Measurements from ENCODE around the gene C5orf58. TPM values are rescaled to one million over a fixed set of nuclear protein-coding genes. Genes with fewer than 3 reads are reported as not detected.
A peak's percentile ranks its signal among the peaks of the same experiment; 100 is the strongest.

C5orf58 gene
- total RNA-seq, 4 donors from 2014 or later, result 0.79 TPM; not detected in 3

- peak overlapping the region; percentile 45 to 70 (median 54) for H3K27ac ChIP-seq
- H3K36me3 ChIP-seq, result no peaks in the 10 kb centered on the region
- H3K9me3 ChIP-seq, result no peaks in the 10 kb centered on the region
- no peak for TF ChIP-seq POLR2A (IDR thresholded peaks at IDR 0.05)
- TF ChIP-seq POLR2AphosphoS5 (IDR thresholded peaks at IDR 0.05), result no peak
- no peak for TF ChIP-seq EP300 (IDR thresholded peaks at IDR 0.05; ENCODE audit: low read depth)
- TF ChIP-seq, protein P1, sequence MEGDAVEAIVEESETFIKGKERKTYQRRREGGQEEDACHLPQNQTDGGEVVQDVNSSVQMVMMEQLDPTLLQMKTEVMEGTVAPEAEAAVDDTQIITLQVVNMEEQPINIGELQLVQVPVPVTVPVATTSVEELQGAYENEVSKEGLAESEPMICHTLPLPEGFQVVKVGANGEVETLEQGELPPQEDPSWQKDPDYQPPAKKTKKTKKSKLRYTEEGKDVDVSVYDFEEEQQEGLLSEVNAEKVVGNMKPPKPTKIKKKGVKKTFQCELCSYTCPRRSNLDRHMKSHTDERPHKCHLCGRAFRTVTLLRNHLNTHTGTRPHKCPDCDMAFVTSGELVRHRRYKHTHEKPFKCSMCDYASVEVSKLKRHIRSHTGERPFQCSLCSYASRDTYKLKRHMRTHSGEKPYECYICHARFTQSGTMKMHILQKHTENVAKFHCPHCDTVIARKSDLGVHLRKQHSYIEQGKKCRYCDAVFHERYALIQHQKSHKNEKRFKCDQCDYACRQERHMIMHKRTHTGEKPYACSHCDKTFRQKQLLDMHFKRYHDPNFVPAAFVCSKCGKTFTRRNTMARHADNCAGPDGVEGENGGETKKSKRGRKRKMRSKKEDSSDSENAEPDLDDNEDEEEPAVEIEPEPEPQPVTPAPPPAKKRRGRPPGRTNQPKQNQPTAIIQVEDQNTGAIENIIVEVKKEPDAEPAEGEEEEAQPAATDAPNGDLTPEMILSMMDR (IDR thresholded peaks at IDR 0.05), result no peak
- no peak overlapping the region for H3K4me3 ChIP-seq
- intact Hi-C loops (cut with DNase I; ENCODE audit: low total_unique reads), result no loop called here
- peak; percentile 70 for DNase-seq
- in situ Hi-C loops (cut with MboI; ENCODE audit: low pct_ligation_motif_present in 1 of 4, low pct_unique_long_range_greater_than_20kb in 1 of 4, low sequenced_read_pairs in 3 of 4), result no loop called here
- H3K4me1 ChIP-seq, result peaks cover 3 to 40% (median 16%) of the 10 kb centered on the region in 4 donors
- WGBS, 2 donors (ENCODE audit: low coverage in 1 of 2), result 62% methylated on average over 8 of the region's 9 CpGs; no CpG with 5 or more reads in 1 of the 2 donors
- no peaks in the 10 kb centered on the region for H3K27me3 ChIP-seq
Measured at GRCh38 chr5:170278611-170279458, 46.0 kb downstream of the C5orf58 start.

DNA sequence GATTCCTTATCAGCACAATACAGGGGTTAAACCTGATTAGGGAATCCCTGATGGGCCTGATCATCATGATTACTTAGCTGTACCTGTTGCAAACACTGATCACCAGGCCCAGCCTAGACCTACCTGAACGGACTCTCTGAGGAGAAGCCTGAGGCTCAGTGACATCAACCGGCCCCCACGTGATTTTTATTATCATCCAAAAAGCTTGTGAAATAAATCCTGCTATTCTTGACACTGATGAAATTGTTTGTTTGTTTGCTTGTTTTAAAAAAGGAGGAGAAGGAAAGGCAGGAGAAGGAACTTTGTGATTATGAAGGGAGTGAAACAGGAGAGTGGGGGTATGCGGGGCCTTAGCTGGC is 46.7 kb downstream of the C5orf58 start:
- 68 to 89% methylated on average over 1 to 4 of the region's 4 CpGs for WGBS, 2 donors (ENCODE audit: low coverage in 1 of 2)
- Histone ChIP-seq H3K27ac (peak overlapping the region; percentile 45 to 70 (median 54)), H3K4me3 (no peak overlapping the region), H3K9me3 (no peaks in the 10 kb centered on the region), H3K27me3 (no peaks in the 10 kb centered on the region), H3K36me3 (no peaks in the 10 kb centered on the region), H3K4me1 (peaks cover 3 to 40% (median 16%) of the 10 kb centered on the region in 4 donors)
- in situ Hi-C loops (cut with MboI; ENCODE audit: low pct_ligation_motif_present in 1 of 4, low pct_unique_long_range_greater_than_20kb in 1 of 4, low sequenced_read_pairs in 3 of 4) (no loop called here), intact Hi-C loops (cut with DNase I; ENCODE audit: low total_unique reads) (no loop called here)
- no peak for TF ChIP-seq EP300 (IDR thresholded peaks at IDR 0.05; ENCODE audit: low read depth)
- no peak for TF ChIP-seq POLR2A (IDR thresholded peaks at IDR 0.05)
- TF ChIP-seq, protein P1 (IDR thresholded peaks at IDR 0.05), result no peak
- no peak for TF ChIP-seq POLR2AphosphoS5 (IDR thresholded peaks at IDR 0.05)
- no peak for DNase-seq

GRCh38 chr5:170280011-170280493 is 47.3 kb downstream of the C5orf58 start:
- 40 to 49% methylated on average over 1 to 6 of the region's 6 CpGs for WGBS, 2 donors (ENCODE audit: low coverage in 1 of 2)
- intact Hi-C loops (cut with DNase I; ENCODE audit: low total_unique reads), result no loop called here
- TF ChIP-seq EP300 (IDR thresholded peaks at IDR 0.05; ENCODE audit: low read depth) (peak; percentile 64), POLR2AphosphoS5 (IDR thresholded peaks at IDR 0.05) (peak; percentile 48 to 70 (median 52)), POLR2A (IDR thresholded peaks at IDR 0.05) (no peak)
- no peak for DNase-seq
- in situ Hi-C loops (cut with MboI; ENCODE audit: low pct_ligation_motif_present in 1 of 4, low pct_unique_long_range_greater_than_20kb in 1 of 4, low sequenced_read_pairs in 3 of 4), result no loop called here
- H3K9me3 ChIP-seq, result no peaks in the 10 kb centered on the region
- H3K4me1 ChIP-seq, result peaks cover 3 to 40% (median 16%) of the 10 kb centered on the region in 4 donors
- H3K4me3 ChIP-seq, result no peak overlapping the region
- H3K27ac ChIP-seq, result peak overlapping the region; percentile 45 to 70 (median 54)
- H3K36me3 ChIP-seq, result no peaks in the 10 kb centered on the region
- no peaks in the 10 kb centered on the region for H3K27me3 ChIP-seq

DNA sequence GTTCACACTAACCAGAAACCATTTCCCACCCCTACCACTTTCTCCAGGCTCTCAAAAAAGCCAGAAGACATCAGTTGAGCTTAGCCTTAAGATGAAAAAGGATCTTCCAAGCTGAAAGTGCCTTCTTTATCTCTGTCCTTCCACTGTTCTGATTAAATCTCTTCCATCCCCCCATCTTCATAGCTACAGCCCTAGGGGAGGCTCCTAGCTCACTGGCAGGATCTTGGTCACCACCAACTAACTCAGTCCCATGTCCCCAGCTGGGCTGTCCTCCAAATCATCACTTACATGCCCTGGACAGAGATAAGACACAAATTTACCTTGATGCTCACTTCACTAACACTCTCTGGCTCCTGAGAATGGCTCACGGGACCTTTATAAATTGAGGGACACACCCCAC is 50.5 kb downstream of the C5orf58 start:
- Histone ChIP-seq H3K9me3 (no peaks in the 10 kb centered on the region), H3K27me3 (no peaks in the 10 kb centered on the region), H3K4me1 (peaks cover 3 to 34% (median 16%) of the 10 kb centered on the region in 4 donors), H3K27ac (no peak overlapping the region), H3K36me3 (no peaks in the 10 kb centered on the region), H3K4me3 (no peak overlapping the region)
- 90% methylated on average over 1 of the region's 1 CpG; no CpG with 5 or more reads in 1 of the 2 donors for WGBS, 2 donors (ENCODE audit: low coverage in 1 of 2)
- TF ChIP-seq POLR2AphosphoS5 (IDR thresholded peaks at IDR 0.05) (no peak), POLR2A (IDR thresholded peaks at IDR 0.05) (no peak), EP300 (IDR thresholded peaks at IDR 0.05; ENCODE audit: low read depth) (no peak)
- TF ChIP-seq, protein P1 (IDR thresholded peaks at IDR 0.05), result no peak
- no peak for DNase-seq
- in situ Hi-C loops (cut with MboI; ENCODE audit: low pct_ligation_motif_present in 1 of 4, low pct_unique_long_range_greater_than_20kb in 1 of 4, low sequenced_read_pairs in 3 of 4) (no loop called here), intact Hi-C loops (cut with DNase I; ENCODE audit: low total_unique reads) (no loop called here)

Measured in transverse colon (tissue), 4 donors.